22Rv1 (cell line): ENCODE measurements around the gene GPNMB.

Experiments
- H3K27ac ChIP-seq: fragments of 450-650 bp; 2 replicates; pipeline ENCODE4 v1.5.1; 2017
- CTCF ChIP-seq: fragments of 450-650 bp; IDR thresholded peaks from 2 replicates; pipeline ENCODE4 v1.5.1; 2017; ENCODE audit warnings: mild to moderate bottlenecking
- ZFX ChIP-seq: fragments of 450-650 bp; IDR thresholded peaks from 2 replicates; pipeline ENCODE4 v1.6.1; 2017; ENCODE audit warnings: antibody characterized with exemption, borderline replicate concordance

The GPNMB gene

GRCh38 chr7:23272275-23272674 lies 25.7 kb downstream of the GPNMB start:
- no peak for TF ChIP-seq ZFX
- no peak for TF ChIP-seq CTCF

GRCh38 chr7:23273141-23273599 lies 26.6 kb downstream of the GPNMB start:
- H3K27ac ChIP-seq = peak overlapping the region; percentile 76
- no peak for TF ChIP-seq ZFX
- TF ChIP-seq CTCF = peak; percentile 100

More at GRCh38 chr7:23272275-23272674, 25.7 kb downstream of the GPNMB start:
- no peak overlapping the region for H3K27ac ChIP-seq

GRCh38 chr7:23275912-23276311 lies 29.3 kb downstream of the GPNMB start:
- no peak overlapping the region for H3K27ac ChIP-seq
- TF ChIP-seq CTCF = no peak

GRCh38 chr7:23276376-23276775 lies 29.8 kb downstream of the GPNMB start:
- H3K27ac ChIP-seq = no peak overlapping the region
- TF ChIP-seq CTCF = no peak
- no peak for TF ChIP-seq ZFX

- no peak overlapping the region for H3K27ac ChIP-seq
- no peak for TF ChIP-seq CTCF
- no peak for TF ChIP-seq ZFX
Measured at GRCh38 chr7:23276947-23277346, 30.4 kb downstream of the GPNMB start.

- H3K27ac ChIP-seq = no peak overlapping the region
- TF ChIP-seq ZFX = no peak
- TF ChIP-seq CTCF = peak; percentile 96
Measured at GRCh38 chr7:23277359-23277989, 30.9 kb downstream of the GPNMB start.

- H3K27ac ChIP-seq = no peak overlapping the region
- TF ChIP-seq CTCF (no peak), ZFX (no peak)
Measured at GRCh38 chr7:23279819-23280525, 33.4 kb downstream of the GPNMB start.
